ENCODE measurements around the gene VTI1A. TPM values are rescaled to one million over a fixed set of nuclear protein-coding genes. Genes with fewer than 3 reads are reported as not detected.

Gene VTI1A
- polyA plus RNA-seq, 1 experiment: 20.4 TPM

- no peak for DNase-seq (ENCODE audit: low read depth, low spot score)
- CTCF ChIA-PET: interaction anchor here (2.6 kb wide), 1 partner anchor 11 kb away, joined by 21 read pairs; no protein-coding TSS in a partner anchor
- H3K27ac ChIP-seq (ENCODE audit: low read depth, low read length): no peak overlapping the region
- no peaks in the 10 kb centered on the region for H3K9me3 ChIP-seq (ENCODE audit: control insufficient read depth, insufficient read depth, low read length)
- POLR2A ChIA-PET: no interaction called here
- no peaks in the 10 kb centered on the region for H3K27me3 ChIP-seq (ENCODE audit: control insufficient read depth, insufficient read depth, low read length)
- no peak overlapping the region for H3K4me3 ChIP-seq (ENCODE audit: low read depth, low read length)
- TF ChIP-seq, protein P1, sequence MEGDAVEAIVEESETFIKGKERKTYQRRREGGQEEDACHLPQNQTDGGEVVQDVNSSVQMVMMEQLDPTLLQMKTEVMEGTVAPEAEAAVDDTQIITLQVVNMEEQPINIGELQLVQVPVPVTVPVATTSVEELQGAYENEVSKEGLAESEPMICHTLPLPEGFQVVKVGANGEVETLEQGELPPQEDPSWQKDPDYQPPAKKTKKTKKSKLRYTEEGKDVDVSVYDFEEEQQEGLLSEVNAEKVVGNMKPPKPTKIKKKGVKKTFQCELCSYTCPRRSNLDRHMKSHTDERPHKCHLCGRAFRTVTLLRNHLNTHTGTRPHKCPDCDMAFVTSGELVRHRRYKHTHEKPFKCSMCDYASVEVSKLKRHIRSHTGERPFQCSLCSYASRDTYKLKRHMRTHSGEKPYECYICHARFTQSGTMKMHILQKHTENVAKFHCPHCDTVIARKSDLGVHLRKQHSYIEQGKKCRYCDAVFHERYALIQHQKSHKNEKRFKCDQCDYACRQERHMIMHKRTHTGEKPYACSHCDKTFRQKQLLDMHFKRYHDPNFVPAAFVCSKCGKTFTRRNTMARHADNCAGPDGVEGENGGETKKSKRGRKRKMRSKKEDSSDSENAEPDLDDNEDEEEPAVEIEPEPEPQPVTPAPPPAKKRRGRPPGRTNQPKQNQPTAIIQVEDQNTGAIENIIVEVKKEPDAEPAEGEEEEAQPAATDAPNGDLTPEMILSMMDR (IDR thresholded peaks at IDR 0.05; ENCODE audit: low read depth, low read length): no peak
These were observed 22.4 kb upstream of the VTI1A start for GRCh38 chr10:112424651-112425050.

DNA sequence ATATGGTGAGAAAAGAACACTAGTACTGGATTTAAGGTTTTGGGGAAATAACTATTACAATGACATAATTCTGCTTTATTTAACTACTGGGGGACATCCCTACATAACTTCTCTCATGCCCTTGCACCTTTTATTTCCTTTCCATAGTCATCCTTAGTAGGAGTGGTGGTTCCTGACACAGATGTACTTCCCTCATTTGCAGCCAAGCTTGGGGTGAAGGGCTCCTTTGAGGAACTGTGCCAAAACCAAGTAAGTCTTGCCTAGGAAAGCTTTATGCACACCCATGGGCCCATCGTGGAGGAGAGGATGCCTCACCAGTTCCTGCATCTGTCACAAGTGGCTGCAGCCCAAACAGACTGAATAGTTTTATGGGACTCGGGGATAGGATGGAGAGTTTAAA lies 20.9 kb upstream of the VTI1A start:
- Histone ChIP-seq H3K27me3 (ENCODE audit: control insufficient read depth, insufficient read depth, low read length) (no peaks in the 10 kb centered on the region), H3K9me3 (ENCODE audit: control insufficient read depth, insufficient read depth, low read length) (no peaks in the 10 kb centered on the region), H3K4me3 (ENCODE audit: low read depth, low read length) (no peak overlapping the region), H3K27ac (ENCODE audit: low read depth, low read length) (no peak overlapping the region)
- DNase-seq (ENCODE audit: low read depth, low spot score): no peak
- POLR2A ChIA-PET: no interaction called here
- TF ChIP-seq, protein P1 (IDR thresholded peaks at IDR 0.05; ENCODE audit: low read depth, low read length): no peak
- CTCF ChIA-PET: interaction anchor here (0.6 to 2.6 kb wide), 5 partner anchors 9 to 1866 kb away, joined by 3 to 21 read pairs (median 3); no protein-coding TSS in a partner anchor

DNA sequence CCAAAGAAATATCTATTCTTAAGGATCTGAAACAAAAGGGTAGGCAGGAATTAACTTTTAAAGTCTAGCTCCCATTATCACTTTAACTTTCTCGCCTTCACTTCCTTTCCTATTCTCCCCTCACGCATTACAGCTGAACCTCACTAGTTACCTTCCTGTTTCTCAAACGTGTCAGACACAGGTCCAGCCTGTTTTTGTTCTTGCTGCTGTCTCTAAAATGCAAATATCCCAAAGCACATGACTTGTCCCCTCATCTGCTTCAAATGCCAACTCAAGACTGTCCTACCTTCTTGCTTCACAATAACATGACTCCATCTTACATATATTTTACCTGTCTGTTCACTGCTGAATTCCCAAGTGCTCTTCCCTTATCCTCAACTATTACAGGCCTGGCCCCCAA lies 17.9 kb upstream of the VTI1A start:
- Histone ChIP-seq H3K9me3 (ENCODE audit: control insufficient read depth, insufficient read depth, low read length) (no peaks in the 10 kb centered on the region), H3K27ac (ENCODE audit: low read depth, low read length) (no peak overlapping the region), H3K4me3 (ENCODE audit: low read depth, low read length) (no peak overlapping the region), H3K27me3 (ENCODE audit: control insufficient read depth, insufficient read depth, low read length) (no peaks in the 10 kb centered on the region)
- ChIA-PET POLR2A (no interaction called here), CTCF (no interaction called here)
- TF ChIP-seq, protein P1 (IDR thresholded peaks at IDR 0.05; ENCODE audit: low read depth, low read length): no peak
- no peak for DNase-seq (ENCODE audit: low read depth, low spot score)

DNA sequence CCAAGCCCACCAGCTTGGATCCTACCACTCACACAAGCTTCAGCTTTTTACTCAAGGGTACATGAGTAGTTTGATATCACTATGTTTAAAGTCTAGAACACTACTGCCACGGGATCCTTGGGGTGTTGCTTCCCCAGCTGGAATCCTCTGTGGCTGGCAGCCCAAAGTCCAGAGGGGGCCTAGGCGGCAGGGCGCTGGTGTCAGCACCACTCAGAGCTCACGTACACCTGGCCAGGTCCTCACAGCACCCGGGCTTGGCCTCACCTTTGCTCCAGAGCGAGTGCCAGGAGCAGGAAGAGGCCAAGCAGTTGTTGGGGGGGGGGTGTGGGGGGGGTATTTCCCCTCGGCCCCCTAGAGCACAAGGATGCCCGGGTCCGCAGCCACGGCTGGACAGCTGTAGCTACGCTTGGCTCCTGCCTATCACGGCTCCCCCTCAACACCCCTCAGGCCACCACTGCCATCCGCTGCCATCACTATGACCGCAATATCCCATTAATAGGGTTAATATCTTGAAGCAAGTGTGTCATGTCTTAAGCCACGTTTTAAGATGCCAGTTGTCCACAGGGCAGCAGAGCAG lies 17.3 kb upstream of the VTI1A start:
- Histone ChIP-seq H3K27ac (ENCODE audit: low read depth, low read length) (no peak overlapping the region), H3K4me3 (ENCODE audit: low read depth, low read length) (no peak overlapping the region), H3K27me3 (ENCODE audit: control insufficient read depth, insufficient read depth, low read length) (no peaks in the 10 kb centered on the region), H3K9me3 (ENCODE audit: control insufficient read depth, insufficient read depth, low read length) (no peaks in the 10 kb centered on the region)
- CTCF ChIA-PET: no interaction called here
- no peak for DNase-seq (ENCODE audit: low read depth, low spot score)
- POLR2A ChIA-PET: no interaction called here
- TF ChIP-seq, protein P1 (IDR thresholded peaks at IDR 0.05; ENCODE audit: low read depth, low read length): no peak

- no peak overlapping the region for H3K4me3 ChIP-seq (ENCODE audit: low read depth, low read length)
- CTCF ChIA-PET: interaction anchor here (1.9 kb wide), 1 partner anchor 296 kb away, joined by 7 read pairs; no protein-coding TSS in a partner anchor
- no peak overlapping the region for H3K27ac ChIP-seq (ENCODE audit: low read depth, low read length)
- H3K27me3 ChIP-seq (ENCODE audit: control insufficient read depth, insufficient read depth, low read length): no peaks in the 10 kb centered on the region
- TF ChIP-seq, protein P1 (IDR thresholded peaks at IDR 0.05; ENCODE audit: low read depth, low read length): no peak
- POLR2A ChIA-PET: no interaction called here
- DNase-seq (ENCODE audit: low read depth, low spot score): no peak
- no peaks in the 10 kb centered on the region for H3K9me3 ChIP-seq (ENCODE audit: control insufficient read depth, insufficient read depth, low read length)
These were observed 13.9 kb upstream of the VTI1A start for GRCh38 chr10:112433136-112433535.
